GM06990 (cell line): Measurements from ENCODE around the gene SHTN1.

ENCODE experiments used
- DNase-seq: peaks from one replicate; pipeline ENCODE4 v3.0.0-alpha.2; 2011; ENCODE audit not compliant: insufficient read length; ENCODE audit errors: extremely low read depth
- H3K27me3 ChIP-seq: replicated peaks from 2 replicates; pipeline ENCODE4 v1.6.0; 2011; ENCODE audit warnings: low read length; ENCODE audit not compliant: control insufficient read depth, insufficient read depth
- H3K36me3 ChIP-seq: 2 replicates; pipeline ENCODE4 v1.5.1; 2011; ENCODE audit warnings: low read length; ENCODE audit not compliant: control insufficient read depth, insufficient read depth
- H3K4me3 ChIP-seq: replicated peaks from 2 replicates; pipeline ENCODE4 v1.5.1; 2011; ENCODE audit warnings: low read depth, mild to moderate bottlenecking, control low read depth, low read length
- TF ChIP-seq, protein P1 (sequence below): IDR thresholded peaks from 2 replicates; pipeline ENCODE4 v1.5.1; 2011; ENCODE audit warnings: low read length, control low read depth, mild to moderate bottlenecking, inconsistent platforms; ENCODE audit not compliant: insufficient read depth, poor library complexity, severe bottlenecking

The SHTN1 gene

DNA sequence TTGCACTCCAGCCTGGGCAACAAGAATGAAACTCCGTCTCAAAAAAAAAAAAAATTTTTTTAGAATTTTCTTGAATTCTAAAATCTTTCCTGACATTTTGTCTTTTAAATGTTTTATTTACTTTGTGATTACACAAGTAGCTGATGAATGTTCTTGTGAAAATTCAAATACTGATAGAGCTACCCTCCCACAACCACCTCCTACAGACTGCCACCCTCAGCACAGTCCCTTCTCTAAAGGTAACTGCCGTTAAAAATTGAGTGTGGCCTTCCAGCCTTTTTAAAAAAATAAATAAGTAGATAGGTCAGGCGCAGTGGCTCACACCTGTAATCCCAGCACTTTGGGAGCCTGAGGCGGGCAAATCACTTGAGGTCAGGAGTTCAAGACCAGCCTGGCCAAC lies 140.6 kb downstream of the SHTN1 start:
- TF ChIP-seq, protein P1, sequence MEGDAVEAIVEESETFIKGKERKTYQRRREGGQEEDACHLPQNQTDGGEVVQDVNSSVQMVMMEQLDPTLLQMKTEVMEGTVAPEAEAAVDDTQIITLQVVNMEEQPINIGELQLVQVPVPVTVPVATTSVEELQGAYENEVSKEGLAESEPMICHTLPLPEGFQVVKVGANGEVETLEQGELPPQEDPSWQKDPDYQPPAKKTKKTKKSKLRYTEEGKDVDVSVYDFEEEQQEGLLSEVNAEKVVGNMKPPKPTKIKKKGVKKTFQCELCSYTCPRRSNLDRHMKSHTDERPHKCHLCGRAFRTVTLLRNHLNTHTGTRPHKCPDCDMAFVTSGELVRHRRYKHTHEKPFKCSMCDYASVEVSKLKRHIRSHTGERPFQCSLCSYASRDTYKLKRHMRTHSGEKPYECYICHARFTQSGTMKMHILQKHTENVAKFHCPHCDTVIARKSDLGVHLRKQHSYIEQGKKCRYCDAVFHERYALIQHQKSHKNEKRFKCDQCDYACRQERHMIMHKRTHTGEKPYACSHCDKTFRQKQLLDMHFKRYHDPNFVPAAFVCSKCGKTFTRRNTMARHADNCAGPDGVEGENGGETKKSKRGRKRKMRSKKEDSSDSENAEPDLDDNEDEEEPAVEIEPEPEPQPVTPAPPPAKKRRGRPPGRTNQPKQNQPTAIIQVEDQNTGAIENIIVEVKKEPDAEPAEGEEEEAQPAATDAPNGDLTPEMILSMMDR = no peak
- DNase-seq = no peak
- Histone ChIP-seq H3K27me3 (no peaks in the 10 kb centered on the region), H3K4me3 (no peak overlapping the region), H3K36me3 (no peaks in the 10 kb centered on the region)

DNA sequence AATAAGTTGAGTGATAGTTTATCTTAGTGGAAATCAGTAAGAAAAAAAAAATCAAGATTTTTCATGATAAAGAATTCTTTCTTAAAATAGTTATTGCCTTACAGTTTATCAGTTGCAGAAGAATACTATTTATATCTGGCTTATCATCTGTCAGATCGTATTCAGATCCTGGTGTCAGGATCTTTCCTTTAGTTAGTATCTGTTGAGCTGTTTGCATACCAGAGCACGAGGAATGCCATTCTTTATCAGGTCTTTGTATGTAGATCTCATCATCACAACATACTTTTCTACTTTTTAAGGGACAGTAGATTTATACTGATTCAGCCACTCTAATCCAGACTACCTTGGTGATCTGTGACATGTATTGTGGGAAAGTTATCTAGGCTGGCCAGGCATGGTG lies 143.2 kb downstream of the SHTN1 start:
- H3K27me3 ChIP-seq = no peaks in the 10 kb centered on the region
- no peaks in the 10 kb centered on the region for H3K36me3 ChIP-seq
- TF ChIP-seq, protein P1 = no peak
- DNase-seq = no peak
- no peak overlapping the region for H3K4me3 ChIP-seq

DNA sequence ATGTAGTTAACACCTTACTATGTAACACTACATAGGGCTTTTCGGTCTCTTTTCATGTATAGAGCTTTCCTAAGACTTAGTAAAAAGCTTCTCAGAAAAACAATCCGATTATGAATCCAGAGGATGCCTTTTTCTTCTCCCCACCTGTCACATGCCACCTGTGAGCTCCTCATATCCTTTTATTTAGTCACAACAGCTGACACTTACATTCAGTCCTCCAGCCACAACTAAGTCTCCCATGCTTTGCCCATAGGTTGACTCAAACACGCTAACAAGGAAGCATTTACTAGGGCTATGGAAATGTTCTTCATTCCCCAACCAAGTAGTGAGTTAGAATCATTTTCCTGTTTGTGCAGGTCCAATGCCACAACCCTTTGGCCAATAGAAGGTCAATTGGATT lies 147.8 kb downstream of the SHTN1 start:
- no peaks in the 10 kb centered on the region for H3K27me3 ChIP-seq
- DNase-seq = no peak
- H3K36me3 ChIP-seq = no peaks in the 10 kb centered on the region
- H3K4me3 ChIP-seq = no peak overlapping the region
- TF ChIP-seq, protein P1 = no peak

DNA sequence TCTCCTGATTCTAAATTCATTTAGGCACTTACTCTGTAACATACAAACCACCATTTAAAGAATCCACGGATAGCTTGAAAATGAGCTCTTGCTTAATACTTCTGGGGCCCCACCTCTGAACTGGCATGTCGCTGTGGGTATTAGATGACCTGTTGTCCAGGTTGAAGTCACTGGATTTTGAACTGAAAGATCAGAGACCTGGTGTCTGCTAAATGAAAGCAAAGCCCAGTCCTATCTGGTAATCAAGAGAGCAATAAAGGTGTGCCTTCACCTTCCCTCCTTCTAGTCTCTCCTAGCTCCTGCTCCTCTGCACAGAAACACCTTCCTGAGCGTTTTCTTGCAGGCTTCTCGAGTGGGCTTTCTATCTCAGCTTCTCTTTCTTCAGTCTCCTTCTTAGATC lies 151.3 kb downstream of the SHTN1 start:
- TF ChIP-seq, protein P1 = no peak
- H3K36me3 ChIP-seq = no peaks in the 10 kb centered on the region
- DNase-seq = no peak
- H3K4me3 ChIP-seq = no peak overlapping the region
- no peaks in the 10 kb centered on the region for H3K27me3 ChIP-seq

DNA sequence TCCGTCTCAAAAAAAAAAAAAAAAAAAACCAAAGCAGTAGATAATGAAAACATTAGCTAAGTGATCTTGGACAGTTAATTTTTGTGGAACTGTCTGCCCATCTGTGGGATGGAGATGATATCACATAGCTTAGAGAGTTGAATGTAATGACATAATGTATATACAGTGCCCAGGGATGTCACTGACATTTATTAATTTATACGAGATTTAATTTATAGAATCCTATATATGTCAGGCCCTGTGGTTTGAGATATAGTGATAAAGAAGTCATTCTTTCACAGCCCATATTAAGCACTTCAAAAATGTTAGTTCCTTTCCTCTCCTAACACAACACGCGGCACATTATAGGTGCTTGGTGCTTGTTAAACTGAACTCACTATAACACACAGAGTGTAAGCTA lies 151.7 kb downstream of the SHTN1 start:
- no peak overlapping the region for H3K4me3 ChIP-seq
- H3K36me3 ChIP-seq = no peaks in the 10 kb centered on the region
- TF ChIP-seq, protein P1 = no peak
- H3K27me3 ChIP-seq = no peaks in the 10 kb centered on the region
- DNase-seq = no peak

DNA sequence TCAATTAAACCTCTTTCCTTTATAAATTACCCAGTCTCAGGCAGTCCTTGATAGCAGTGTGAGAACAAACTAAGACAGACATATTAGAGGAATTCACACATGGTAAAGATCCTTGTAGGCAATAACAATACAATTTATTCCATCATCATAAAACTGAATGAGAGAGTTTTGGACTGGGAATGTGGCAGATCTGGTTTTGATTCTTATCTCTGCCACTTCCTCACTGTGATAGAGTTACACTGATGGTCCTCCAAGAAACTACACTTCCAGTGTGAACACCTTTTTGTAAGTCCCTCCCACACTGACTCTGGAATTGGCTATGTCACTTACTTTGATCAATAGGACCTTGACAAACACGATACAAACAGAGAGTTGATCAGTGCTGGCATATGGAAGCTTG lies 152.7 kb downstream of the SHTN1 start:
- TF ChIP-seq, protein P1 = no peak
- H3K4me3 ChIP-seq = no peak overlapping the region
- H3K27me3 ChIP-seq = no peaks in the 10 kb centered on the region
- no peaks in the 10 kb centered on the region for H3K36me3 ChIP-seq
- no peak for DNase-seq
